ENCODE data around the gene CCDC85B. TPM values are rescaled to one million over a fixed set of nuclear protein-coding genes. Genes with fewer than 3 reads are reported as not detected.

CCDC85B gene
- polyA plus RNA-seq, 1 experiment = 33.4 TPM

GRCh38 chr11:65851083-65851579 is 39.3 kb upstream of the CCDC85B start:
- peaks cover 47% of the 10 kb centered on the region for H3K36me3 ChIP-seq (ENCODE audit: control insufficient read depth, insufficient read depth, low read length)
- DNase-seq (ENCODE audit: low read depth) = no peak
- POLR2A ChIA-PET = interaction anchor here (0.6 kb wide), 1 partner anchor 751 kb away, joined by 4 read pairs; no protein-coding TSS in a partner anchor

GRCh38 chr11:65851811-65852507 is 38.5 kb upstream of the CCDC85B start:
- H3K36me3 ChIP-seq (ENCODE audit: control insufficient read depth, insufficient read depth, low read length) = peaks cover 48% of the 10 kb centered on the region

More at GRCh38 chr11:65851083-65851579, 39.3 kb upstream of the CCDC85B start:
- CTCF ChIA-PET = interaction anchor here (0.7 to 2.6 kb wide), 11 partner anchors 9 to 407 kb away, joined by 3 to 9 read pairs (median 4); partner anchors contain the start of gene KAT5
- Histone ChIP-seq H3K27me3 (ENCODE audit: control insufficient read depth, insufficient read depth, low read length) (no peaks in the 10 kb centered on the region), H3K4me3 (ENCODE audit: low read depth, low read length) (no peak overlapping the region)
- peak; percentile 56 for TF ChIP-seq CTCF (IDR thresholded peaks at IDR 0.05; ENCODE audit: insufficient read depth, low read depth, low read length)

GRCh38 chr11:65852508-65853245 is 37.8 kb upstream of the CCDC85B start:
- CTCF ChIA-PET = interaction anchor here (1.2 to 1.9 kb wide), 7 partner anchors 10 to 170 kb away, joined by 3 to 7 read pairs (median 4); no protein-coding TSS in a partner anchor
- peaks cover 48% of the 10 kb centered on the region for H3K36me3 ChIP-seq (ENCODE audit: control insufficient read depth, insufficient read depth, low read length)
- POLR2A ChIA-PET = interaction anchor here (1.0 kb wide), 1 partner anchor 20 kb away, joined by 3 read pairs; no protein-coding TSS in a partner anchor
- no peak for TF ChIP-seq CTCF (IDR thresholded peaks at IDR 0.05; ENCODE audit: insufficient read depth, low read depth, low read length)
- no peak overlapping the region for H3K4me3 ChIP-seq (ENCODE audit: low read depth, low read length)
- H3K27me3 ChIP-seq (ENCODE audit: control insufficient read depth, insufficient read depth, low read length) = no peaks in the 10 kb centered on the region
- DNase-seq (ENCODE audit: low read depth) = no peak

More at GRCh38 chr11:65851811-65852507, 38.5 kb upstream of the CCDC85B start:
- H3K27me3 ChIP-seq (ENCODE audit: control insufficient read depth, insufficient read depth, low read length) = no peaks in the 10 kb centered on the region
- no peak for DNase-seq (ENCODE audit: low read depth)
- no peak overlapping the region for H3K4me3 ChIP-seq (ENCODE audit: low read depth, low read length)
- POLR2A ChIA-PET = interaction anchor here (0.6 to 1.0 kb wide), 2 partner anchors 19 to 752 kb away, joined by 3 to 4 read pairs; no protein-coding TSS in a partner anchor
- CTCF ChIA-PET = interaction anchor here (0.8 to 2.6 kb wide), 11 partner anchors 9 to 311 kb away, joined by 3 to 9 read pairs (median 4); partner anchors contain the start of gene KAT5
- no peak for TF ChIP-seq CTCF (IDR thresholded peaks at IDR 0.05; ENCODE audit: insufficient read depth, low read depth, low read length)

- Histone ChIP-seq H3K4me3 (ENCODE audit: low read depth, low read length) (no peak overlapping the region), H3K36me3 (ENCODE audit: control insufficient read depth, insufficient read depth, low read length) (peaks cover 48% of the 10 kb centered on the region), H3K27me3 (ENCODE audit: control insufficient read depth, insufficient read depth, low read length) (no peaks in the 10 kb centered on the region)
- POLR2A ChIA-PET = interaction anchor here (0.5 kb wide), 1 partner anchor 90 kb away, joined by 3 read pairs; no protein-coding TSS in a partner anchor
- no peak for TF ChIP-seq CTCF (IDR thresholded peaks at IDR 0.05; ENCODE audit: insufficient read depth, low read depth, low read length)
- CTCF ChIA-PET = interaction anchor here (1.2 to 1.9 kb wide), 3 partner anchors 15 to 74 kb away, joined by 3 to 6 read pairs (median 5); no protein-coding TSS in a partner anchor
- no peak for DNase-seq (ENCODE audit: low read depth)
These were observed 37.1 kb upstream of the CCDC85B start for GRCh38 chr11:65853246-65853979.
